Endothelial cell of coronary artery (primary cell): ENCODE results near the gene RSPO3. TPM values are rescaled to one million over a fixed set of nuclear protein-coding genes. Genes with fewer than 3 reads are reported as not detected.

ENCODE experiments used
- total RNA-seq: library from RNA; depleted of rRNA; stranded (reverse); fragments of >200 nt; gene quantifications from 2 replicates; pipeline ENCODE4 v1.2.3, GENCODE V29; 2014

The RSPO3 gene
- 0.90 and 1.0 TPM in 2 replicates for total RNA-seq

GRCh38 chr6:127118298-127119101 lies at the start of gene RSPO3:
RSPO3 (plus strand) TSS chr6:127118671; CDS start chr6:127119193, 522 bp downstream.

Other genes starting within 250 kb of the RSPO3 start
- gene RNF146, start 148.2 kb downstream of the RSPO3 start, total RNA-seq = 40.8 and 43.7 TPM in 2 replicates
- 29.7 and 31.3 TPM in 2 replicates for gene ECHDC1, start 224.9 kb downstream of the RSPO3 start, total RNA-seq